Right ventricle myocardium superior (tissue), 1 donor: ENCODE measurements around the gene PGM2L1. TPM values are rescaled to one million over a fixed set of nuclear protein-coding genes. Genes with fewer than 3 reads are reported as not detected.
"Not testable (repeated sequence)": the region's sequence is repeated elsewhere in the genome, so short reads cannot be mapped to it uniquely, and the experiment has no call there.

ENCODE experiments used
- ATAC-seq: fragments of 200-7000 bp; cut with Tn5 transposase; one replicate; pipeline ENCODE4 v1.9.1; 2020; ENCODE audit warnings: mild to moderate bottlenecking; ENCODE audit not compliant: poor library complexity
- DNase-seq: peaks from one replicate; pipeline ENCODE4 v3.0.0-alpha.2; 2020
- intact Hi-C: fragments of 100-400 bp; cut with DNase I; formaldehyde crosslinking; loops from one replicate; pipeline ENCODE4 v1.11.2; 2022
- long read RNA-seq: library from polyadenylated mRNA; unstranded; transcript quantifications from one replicate; pipeline ENCODE4 v2.0.0, GENCODE V29; 2021
- total RNA-seq: library from RNA; stranded (reverse); fragmentation: NEBNext Ultra II Directional; extraction: Animal tissue kit (Norgen Biotek cat#: 25700); gene quantifications from one replicate; pipeline ENCODE4 v1.2.1, GENCODE V29; 2021
- donor health status: DM: no; HTN: yes; CAD: no; lungs with severe emphysema.

Gene PGM2L1
- total RNA-seq = 1.9 TPM
- long read RNA-seq, full-length matches to known transcripts = 4 of 4 reads
- long read RNA-seq, partial matches to known transcripts = 0 of 4 reads
- long read RNA-seq, other reads (novel, unspliced or antisense) = 0 of 4 reads

DNA sequence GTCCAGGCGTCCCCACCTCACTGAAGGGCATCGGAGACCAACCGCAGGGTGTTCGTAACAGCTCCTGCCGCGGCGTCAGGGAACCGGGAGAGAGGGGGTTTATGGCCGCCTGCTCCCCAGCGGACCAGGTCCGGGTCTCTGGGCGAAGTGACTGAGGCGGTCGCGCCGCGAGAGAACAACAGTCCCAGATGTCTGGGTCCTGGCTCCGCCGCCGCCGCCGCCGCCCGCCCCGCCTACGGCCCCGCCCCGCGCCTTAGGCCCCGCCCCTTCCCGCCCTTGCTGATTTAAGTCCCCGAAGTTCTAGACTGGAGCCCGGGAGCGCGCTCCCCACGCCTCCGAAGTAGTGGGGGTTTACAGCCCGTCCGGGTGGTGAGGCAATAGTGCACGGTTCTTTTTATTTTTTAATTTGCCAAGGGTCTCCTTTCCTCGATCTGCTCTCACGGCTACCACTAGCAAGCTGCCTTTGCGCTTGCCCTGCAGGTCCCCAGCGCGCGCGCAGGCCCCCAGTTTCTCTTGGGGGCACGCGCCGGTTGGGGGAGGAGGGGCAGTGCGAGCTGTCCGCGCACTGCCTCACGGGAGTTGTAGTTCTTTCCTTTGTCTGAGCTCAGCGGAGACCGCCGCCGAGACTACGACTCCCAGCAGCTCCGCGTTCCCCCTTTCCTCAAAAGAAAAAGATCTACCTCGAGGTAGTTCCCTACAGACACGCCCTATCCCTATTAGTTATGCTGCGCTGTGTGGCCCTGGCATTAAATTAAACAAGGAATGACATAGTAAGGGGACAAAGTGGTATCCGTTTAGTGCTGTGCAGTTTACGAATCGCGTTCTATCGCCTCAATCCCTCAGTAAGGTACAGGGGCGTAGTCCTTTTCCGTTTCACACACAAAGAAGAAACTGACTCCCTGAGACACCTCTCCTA is at the start of gene PGM2L1:
TSS of gene PGM2L1 (minus strand) at position 190 of the 916 bp plus-strand sequence. CDS start 272 bp downstream, outside the sequence.
- DNase-seq (peak; percentile 97), ATAC-seq (peak; percentile 99)
- intact Hi-C loops = no loop called here

DNA sequence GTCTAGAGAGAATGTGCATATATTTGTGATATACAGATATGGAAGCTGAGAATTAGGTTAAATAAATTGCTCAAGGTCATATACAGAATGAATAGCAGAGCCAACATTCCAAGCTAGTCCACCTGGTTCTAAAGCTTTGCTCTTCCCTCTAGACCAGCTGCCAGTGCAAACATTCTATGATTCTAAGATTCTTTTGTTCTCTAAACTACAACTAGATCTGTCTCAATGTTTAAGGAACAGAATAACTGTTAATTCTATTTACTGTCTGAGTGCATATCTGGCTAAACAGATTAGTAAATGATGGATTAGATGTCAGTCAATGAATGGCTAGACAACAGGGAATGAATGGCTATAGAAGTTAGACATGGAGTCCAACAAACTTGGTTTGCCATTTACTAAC is 49.5 kb upstream of the PGM2L1 start:
- ATAC-seq = no peak
- no peak for DNase-seq
- intact Hi-C loops = loop anchor here (5.0 to 10.0 kb wide), 3 partner anchors 60 to 483 kb away; no protein-coding TSS in a partner anchor

DNA sequence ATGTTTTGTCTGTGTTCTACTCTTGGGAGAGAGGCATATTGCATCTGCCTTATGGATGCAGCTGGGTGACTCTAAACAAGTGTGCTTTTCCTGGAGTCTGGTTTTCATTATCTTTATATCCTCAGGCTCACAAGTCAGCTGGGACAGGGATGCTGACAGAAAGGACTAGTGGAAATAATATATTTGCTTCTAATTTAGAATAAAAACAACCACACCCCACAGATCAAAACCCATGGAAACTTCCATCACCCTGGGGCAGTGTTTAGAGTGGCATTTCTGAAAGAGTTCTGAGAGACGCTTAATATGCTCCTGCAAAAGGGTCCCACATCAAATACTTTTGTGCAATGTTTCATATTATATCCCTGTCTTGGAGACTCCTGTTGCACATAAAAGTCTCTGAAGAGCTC is 48.3 kb upstream of the PGM2L1 start:
- ATAC-seq = no peak
- intact Hi-C loops = loop anchor here (5.0 to 10.0 kb wide), 3 partner anchors 59 to 482 kb away; no protein-coding TSS in a partner anchor

DNA sequence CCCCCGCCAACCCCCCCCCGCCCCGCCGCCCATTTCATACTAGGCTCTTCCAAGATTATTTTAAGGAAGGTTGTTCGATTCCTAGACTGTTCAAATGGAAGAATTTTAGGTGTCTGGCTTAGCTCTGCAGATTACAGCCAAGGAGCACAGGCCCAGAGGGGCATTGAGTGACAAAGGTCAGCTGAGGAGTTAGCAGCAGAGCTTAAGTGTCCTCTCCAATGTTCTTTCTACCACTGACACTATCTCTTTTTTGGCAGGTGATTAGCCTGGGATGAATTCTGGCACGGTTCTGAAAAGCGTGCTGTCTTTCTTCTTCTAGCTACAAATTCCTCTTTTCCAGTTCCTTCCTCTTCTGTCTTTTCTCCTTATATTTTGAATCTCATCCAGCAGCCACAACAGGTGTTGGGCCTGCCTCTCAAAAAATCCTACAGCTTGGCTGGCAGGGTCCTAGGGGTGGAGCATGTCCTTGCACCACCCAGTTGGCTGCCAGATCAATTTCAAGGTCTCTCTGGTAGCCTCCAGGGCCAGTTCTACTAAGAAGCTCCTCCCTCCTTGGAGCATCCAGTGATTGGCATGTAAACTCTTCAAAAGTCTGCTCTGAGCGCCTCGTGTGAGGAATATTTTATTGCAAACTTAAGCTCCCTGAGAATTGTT is 46.1 kb upstream of the PGM2L1 start:
- ATAC-seq (peak; percentile 45), DNase-seq (no peak)
- intact Hi-C loops = loop anchor here (10.0 kb wide), 1 partner anchor 479 kb away; no protein-coding TSS in a partner anchor

More for the DNA sequence above, 48.3 kb upstream of the PGM2L1 start:
- DNase-seq = no peak

DNA sequence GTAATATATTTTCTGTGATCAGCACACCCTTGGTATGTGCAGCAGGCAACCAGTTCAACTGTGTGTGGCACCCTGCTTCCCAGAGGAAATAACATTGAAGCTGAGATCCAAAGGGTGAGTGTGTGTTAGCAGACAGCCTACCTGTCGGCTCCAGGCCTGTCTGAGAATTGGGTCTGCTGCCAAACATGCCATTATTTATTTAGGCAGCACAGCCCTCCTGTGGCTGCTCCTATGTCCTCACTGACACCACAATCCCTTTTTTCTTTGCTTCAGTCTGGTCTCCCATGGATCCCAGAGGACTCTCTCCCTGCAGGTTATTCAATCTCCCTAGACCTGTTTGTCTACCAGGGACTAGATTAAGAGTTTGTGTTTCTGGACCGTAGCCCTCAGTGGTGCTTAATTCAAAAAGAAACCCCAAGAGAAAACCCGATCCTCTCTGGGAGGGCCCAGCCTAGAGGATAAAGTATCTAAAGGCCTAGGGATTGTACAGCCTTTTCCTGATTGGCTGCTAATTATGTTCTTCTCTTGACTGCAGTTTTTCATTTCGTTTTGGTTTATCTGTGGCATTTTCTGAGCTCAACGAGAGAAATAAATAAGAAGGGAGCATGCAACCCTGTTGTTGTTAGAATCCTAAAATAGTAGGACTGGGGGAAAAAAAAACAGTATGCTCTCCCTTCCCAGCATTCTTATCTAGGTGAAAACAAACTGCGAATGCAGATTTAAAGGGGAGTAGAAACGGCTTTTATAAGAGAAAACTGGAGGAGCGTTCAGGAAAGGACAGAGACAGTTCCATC is 45.0 kb upstream of the PGM2L1 start:
- intact Hi-C loops = loop anchor here (10.0 kb wide), 1 partner anchor 478 kb away; no protein-coding TSS in a partner anchor
- DNase-seq (no peak), ATAC-seq (peak; percentile 82)

DNA sequence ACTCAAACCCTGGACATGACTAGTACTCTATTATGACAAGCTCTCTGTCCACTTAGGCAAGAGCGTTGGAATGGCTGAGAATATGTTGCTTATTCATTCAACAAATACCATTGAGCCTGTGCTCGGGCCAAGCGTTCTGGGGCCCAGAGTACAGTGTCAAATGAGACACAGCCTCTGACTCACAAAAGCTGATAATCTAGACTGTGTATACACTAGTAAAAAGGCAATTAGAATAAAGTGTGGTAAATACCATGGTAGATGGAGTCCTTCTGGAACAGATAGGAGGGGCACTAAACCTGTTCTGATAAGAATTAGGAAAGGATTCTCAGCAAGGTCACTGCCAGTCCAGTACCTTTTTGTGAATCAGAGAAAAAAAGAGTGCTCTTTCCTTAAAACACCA is 44.4 kb upstream of the PGM2L1 start:
- intact Hi-C loops = loop anchor here (10.0 kb wide), 1 partner anchor 478 kb away; no protein-coding TSS in a partner anchor
- no peak for DNase-seq
- peak; percentile 29 for ATAC-seq

DNA sequence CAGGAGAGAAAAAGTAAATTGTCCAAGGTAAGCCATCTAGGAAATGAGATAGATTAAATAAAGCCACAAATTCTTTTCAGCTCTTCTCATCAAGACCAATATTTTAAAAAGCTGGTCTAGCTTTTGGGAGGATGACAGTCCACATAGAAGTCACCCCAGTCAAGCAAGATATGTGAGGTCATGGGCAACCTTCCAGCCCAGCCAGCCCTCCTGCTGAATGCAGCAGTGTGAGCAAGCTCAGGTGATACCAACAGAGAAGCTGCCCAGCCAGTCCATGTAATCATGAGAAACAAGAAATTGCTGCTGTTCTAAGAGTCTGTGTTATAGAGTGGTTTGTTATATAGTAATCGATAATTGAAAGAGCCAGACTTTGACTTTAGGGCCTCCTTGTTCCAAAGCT is 40.4 kb upstream of the PGM2L1 start:
- intact Hi-C loops = no loop called here
- DNase-seq (no peak), ATAC-seq (no peak)

DNA sequence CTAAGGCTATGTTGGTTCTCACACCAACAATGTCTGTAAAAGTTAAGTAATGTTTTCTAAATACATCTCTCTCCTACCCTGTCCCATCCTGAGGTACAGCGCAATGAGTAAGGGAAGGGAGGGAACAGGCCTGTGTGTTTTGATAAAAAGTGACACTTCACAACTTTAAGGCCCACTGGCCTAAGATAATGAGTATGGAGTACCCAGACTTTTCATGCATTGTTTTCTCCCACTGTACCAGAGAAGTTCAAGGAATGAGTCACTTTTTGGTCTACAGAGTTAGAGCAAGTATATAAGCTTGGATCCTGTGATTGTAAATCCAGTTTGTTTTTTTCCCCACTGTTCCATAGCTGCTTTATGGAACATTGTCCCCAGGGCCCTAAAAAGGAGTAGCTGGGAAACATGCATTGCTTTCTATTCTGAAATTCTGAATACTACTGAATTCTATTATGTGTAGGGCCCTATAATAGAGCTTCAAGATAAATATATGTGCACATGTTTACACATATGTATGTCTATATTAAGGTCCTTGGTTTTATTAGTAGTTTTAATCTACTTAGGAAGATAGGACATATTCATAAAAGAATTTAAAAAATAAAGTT is 39.3 kb upstream of the PGM2L1 start:
- no peak for ATAC-seq

DNA sequence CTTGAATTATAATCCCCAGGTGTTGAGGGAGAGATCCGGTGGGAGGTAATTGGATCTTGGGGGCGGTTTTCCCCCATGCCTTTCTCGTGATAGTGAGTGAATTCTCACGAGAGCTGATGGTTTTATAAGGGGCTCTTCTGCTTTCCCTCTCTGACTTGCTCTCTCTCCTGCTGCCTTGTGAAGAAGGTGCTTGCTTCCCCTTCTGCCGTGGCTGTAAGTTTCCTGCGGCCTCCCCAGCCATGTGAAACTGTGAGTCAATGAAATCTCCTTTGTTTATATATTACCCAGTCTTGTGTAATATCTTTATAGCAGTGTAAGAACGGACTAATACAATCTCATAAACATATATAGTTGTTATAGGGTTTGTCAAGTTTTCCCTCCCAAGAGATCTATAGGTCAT is 36.3 kb upstream of the PGM2L1 start:
- DNase-seq (no peak), ATAC-seq (no peak)
- intact Hi-C loops = no loop called here

More for the DNA sequence above, 39.3 kb upstream of the PGM2L1 start:
- DNase-seq = no peak
- intact Hi-C loops = no loop called here

DNA sequence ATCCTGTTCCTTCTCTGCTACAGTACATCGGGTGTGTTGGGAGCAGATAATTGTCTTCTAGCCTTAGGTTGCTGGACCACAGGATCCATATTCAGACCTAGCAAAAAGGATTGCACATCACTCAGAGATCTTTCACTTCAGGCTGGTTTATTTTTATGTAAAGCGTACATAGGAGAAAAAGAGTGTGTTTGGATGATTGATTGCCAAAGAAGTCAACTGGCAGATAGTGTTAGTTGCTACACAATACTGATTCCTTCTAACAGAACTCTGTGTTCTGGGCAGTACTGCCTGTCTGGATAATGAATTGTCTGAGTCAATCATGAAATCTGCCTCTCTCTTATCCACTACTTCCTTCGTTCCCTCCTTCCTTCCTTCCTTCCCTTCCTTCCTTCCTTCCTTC is 31.0 kb upstream of the PGM2L1 start:
- DNase-seq (no peak), ATAC-seq (no peak)
- intact Hi-C loops = no loop called here

DNA sequence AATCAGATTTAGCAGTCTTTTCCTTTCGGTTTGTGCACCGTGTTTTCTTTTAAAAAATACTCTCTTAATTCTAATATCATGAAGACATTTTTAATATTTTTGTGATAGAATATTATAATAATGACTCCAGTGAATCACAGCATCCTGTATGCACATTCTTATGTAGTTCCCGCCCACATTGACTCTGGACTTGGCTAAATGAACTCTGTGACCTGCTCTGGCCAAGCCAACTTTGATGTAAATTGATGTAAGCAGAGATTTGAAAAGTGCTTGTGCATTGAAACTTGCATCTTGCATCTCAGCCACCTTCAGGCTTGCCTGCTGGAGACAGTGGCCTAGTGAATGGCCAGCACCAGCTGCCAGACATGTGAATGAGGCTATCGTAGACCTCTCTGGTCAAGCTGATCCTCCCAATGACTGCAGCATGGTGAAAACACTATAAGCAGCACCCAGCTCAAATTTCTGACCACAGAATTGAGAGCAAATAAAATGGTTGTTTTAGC is 29.2 kb upstream of the PGM2L1 start:
- intact Hi-C loops = no loop called here
- no peak for DNase-seq
- no peak for ATAC-seq

DNA sequence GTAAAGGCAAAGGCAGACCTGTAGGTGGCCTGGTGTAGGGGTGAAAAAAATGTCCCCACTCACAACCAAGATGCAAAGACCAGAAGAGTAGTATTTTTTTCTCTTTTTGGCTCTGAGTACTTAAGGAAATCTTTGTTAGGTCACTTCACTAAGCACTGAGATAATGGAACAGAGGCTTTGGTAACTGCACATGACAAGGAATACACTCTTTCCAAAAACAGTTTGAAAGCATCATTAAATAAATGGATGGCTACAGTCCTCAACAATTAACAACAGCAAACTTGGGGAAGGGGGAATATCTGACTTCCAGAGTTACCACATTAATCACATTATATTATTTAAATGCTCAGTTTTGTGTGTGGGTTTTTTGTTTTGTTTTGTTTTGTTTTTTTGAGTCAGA is 26.9 kb upstream of the PGM2L1 start:
- no peak for DNase-seq
- no peak for ATAC-seq
- intact Hi-C loops = no loop called here

DNA sequence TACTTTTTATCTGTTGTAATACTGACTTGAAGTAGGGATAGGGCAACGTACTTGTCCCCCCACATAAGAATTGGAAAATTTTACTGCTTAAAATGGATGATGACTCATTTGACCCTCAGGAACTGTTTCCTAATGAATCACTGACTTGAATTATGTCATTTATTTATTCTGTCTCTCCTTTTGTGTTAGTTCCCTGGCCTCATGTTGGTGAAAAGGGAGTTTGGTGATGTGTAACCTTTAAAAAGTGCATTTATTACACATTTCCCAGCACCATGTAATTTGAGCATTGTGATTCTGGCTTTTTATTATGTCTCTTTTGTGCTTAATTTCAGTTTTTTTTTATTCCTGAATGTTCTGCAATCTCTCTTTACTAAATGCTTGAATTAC is 20.3 kb upstream of the PGM2L1 start:
- peak; percentile 39 for ATAC-seq
- intact Hi-C loops = no loop called here
- no peak for DNase-seq

DNA sequence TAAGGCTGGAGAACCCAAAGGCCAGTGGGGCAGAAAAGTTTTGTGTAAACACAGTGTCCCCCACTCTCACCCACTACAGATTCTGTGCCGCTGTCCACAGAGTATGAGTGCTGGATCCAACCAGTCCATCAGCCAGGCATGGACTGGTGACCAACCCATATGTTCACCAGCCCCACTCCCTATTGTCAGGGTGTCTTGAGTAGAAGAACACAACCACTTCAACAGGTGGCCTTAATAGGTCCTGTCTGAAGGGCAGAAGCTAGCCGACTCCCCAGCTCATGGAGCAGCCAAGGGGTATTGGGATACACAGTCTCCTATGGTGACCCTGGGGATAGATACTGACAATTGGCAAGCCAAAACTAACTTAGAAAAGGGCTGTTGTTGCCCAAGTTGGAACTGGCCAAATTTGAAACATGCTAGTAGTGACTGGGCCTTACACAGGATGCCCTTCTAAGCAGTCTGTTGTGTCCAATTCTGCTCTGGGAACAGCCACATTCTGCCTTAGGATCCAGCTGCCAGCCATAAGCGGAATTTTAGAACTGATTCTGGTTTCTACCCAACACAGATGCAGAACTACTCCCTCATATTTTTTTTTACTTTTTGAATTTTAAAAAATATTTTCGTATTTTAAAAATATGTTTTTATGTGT is 19.8 kb upstream of the PGM2L1 start:
- DNase-seq (no peak), ATAC-seq (peak; percentile 18)
- intact Hi-C loops = no loop called here

DNA sequence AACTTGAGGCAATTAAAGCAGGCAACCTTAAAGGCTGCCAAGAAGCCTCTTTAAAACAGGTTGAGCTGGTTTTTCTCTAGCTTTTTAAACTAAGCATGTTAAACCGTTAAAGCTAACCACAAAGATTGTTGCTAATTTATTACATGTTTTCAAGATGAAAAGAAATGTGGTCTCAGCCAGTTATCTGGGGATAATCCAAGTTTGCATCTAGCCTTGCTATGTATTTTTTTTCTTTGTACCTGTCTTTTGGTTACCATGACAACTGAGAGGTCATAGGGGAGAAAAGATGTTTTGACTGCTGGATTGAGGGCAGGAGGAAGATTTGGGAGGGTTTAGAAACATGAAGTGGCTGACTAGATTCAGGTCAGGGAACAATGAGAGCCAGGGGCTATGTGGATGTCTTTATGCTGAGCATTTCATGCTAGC is 19.2 kb upstream of the PGM2L1 start:
- intact Hi-C loops = no loop called here
- no peak for DNase-seq
- no peak for ATAC-seq

DNA sequence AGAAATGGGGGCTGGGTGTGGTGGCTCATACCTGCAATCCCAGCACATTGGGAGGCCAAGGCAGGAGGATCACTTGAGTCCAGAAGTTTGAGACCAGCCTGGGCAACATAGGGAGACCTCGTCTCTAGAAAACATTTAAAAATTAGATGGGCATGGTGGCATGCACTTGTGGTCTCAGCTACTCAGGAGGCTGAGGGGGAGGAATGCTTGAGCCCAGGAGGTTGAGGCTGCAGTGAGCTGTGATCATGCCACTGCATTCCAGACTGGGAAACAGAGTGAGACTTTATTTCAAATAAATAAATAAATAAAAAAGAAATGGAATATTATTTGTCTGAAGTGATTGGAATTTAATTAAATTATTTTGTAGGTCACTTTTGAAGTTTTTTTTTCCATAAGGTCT is 18.7 kb upstream of the PGM2L1 start:
- DNase-seq, ATAC-seq, intact Hi-C loops: not testable (repeated sequence)

DNA sequence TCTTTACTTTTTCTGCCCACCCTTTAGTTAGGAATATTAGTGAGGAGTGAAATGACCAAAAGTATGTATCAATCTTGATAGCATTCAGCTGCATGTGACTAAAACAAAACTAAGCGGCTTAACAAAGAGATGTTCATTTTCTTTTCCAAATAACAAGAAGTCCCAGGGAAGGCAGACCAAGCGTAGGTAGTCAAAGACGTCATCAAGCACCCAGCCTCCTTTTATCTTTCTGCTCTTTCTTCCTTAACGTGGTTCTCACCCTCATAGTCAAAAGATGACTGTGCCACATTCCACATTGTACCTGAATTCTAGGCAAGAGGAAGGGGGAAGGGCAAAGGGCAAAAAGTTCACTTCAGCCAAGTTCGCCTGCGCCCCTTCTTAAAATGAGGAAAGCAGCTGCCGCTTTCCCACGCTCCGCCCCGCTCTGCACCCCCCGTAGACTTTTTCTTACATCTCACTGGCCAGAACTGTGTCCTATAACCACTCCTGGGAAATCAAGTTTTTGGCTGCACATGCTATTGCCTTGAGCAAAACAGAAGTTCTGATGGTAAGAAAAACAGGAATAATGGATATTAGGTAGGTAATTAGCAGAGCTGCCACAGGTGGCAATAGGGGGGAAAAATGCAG is 14.6 kb upstream of the PGM2L1 start:
- no peak for DNase-seq
- ATAC-seq = no peak
- intact Hi-C loops = no loop called here
